Mucosa of gallbladder (tissue), 1 donor: ENCODE results near the gene LCORL. TPM values are rescaled to one million over a fixed set of nuclear protein-coding genes. Genes with fewer than 3 reads are reported as not detected.
"Not testable (repeated sequence)": the region's sequence is repeated elsewhere in the genome, so short reads cannot be mapped to it uniquely, and the experiment has no call there.

Source experiments
- DNase-seq: peaks from one replicate; pipeline ENCODE4 v3.0.0-alpha.2; 2020; ENCODE audit warnings: low spot score
- total RNA-seq: library from RNA; stranded (reverse); gene quantifications from one replicate; pipeline ENCODE4 v1.2.1, GENCODE V29; 2021
- donor health status: DM: no; HTN: no; CAD: no.

Gene LCORL
- total RNA-seq, 1 donor from 2014 or later: 23.9 TPM

DNA sequence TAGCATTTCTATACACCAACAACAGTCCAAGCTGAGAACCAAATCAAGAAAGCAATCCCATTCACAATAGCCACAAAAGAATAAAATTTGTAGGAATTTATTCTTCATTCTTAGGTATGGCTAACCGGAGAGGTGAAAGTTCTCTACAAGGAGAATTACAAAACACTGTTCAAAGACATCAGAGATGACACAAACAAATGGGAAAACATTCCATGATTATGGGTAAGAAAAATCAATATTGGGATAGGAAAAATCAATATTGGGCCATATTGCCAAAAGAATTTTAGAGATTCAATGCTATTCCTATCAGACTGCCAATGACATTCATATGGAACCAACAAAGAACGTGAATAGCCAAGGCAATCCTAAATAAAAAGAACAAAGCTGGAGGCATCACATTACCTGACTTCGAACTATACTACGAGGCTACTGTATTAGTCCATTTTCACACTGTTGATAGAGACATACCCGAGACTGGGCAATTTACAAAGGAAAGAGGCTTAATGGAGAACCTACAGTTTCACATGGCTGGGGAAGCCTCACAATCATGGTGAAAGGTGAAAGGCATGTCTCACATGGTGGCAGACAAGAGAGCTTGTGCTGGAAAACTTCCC lies 161.7 kb downstream of the LCORL start:
- no peak for DNase-seq

DNA sequence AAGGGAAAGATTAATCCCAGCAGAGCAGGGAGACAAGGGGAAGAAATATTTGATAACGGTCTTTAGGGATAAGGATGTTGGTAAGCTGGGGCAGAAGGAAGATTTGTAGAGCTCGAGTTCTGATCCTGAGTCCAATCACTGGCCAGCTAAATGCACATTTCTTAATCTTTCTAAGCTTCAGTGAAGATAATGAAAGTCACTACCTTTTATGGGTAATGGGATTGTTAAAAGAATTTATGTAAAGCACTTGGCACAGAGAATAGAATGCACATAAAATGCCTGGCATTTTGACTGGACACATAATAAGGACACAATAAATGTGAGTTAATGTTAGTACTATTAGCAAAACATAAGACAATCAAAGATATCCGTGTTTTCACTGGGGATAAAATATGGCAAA lies 167.5 kb downstream of the LCORL start:
- no peak for DNase-seq

DNA sequence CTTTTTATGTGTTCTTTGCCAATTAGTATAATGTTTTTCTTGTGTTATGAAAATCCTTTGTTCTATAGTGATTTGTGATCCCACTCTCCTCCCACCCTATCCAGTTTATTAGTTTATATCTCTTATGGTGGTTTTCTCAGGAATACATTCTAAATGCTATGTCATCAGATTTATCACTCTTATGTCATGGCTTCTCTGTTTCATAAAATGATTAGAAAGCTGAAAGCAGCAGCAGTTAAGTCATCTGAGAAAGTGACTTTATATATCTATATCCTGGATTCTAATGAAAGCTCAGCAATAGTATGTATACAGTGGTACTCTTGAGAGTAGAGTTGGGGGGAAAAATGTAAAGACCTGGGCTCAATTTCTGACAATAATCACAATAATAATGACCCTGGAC lies 169.6 kb downstream of the LCORL start:
- DNase-seq: no peak

DNA sequence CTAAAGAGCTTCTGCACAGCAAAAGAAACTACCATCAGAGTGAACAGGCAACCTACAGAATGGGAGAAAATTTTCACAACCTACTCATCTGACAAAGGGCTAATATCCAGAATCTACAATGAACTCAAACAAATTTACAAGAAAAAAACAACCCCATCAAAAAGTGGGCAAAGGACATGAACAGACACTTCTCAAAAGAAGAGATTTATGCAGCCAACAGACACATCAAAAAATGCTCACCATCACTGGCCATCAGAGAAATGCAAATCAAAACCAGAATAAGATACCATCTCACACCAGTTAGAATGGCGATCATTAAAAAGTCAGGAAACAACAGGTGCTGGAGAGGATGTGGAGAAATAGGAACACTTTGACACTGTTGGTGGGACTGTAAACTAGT lies 171.3 kb downstream of the LCORL start:
- not testable (repeated sequence) for DNase-seq

DNA sequence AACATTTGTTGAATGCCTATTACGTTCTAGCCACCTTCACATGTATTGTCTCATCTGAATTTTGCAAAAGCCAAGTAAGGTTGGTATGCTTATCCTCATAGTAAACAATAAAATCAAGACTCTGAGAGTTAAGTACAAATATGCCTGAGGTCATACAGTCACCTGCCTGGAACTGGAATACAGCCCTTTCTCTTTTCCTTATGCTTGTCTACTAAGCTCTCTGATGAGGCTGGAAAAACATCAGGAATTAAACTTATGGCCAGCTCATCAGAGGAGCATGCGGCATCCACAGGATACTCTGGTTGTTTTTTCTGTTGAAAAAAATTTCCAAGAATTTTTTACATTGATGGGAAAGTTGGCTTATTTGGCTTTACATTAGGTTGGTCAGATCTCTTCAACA lies 175.3 kb downstream of the LCORL start:
- no peak for DNase-seq

DNA sequence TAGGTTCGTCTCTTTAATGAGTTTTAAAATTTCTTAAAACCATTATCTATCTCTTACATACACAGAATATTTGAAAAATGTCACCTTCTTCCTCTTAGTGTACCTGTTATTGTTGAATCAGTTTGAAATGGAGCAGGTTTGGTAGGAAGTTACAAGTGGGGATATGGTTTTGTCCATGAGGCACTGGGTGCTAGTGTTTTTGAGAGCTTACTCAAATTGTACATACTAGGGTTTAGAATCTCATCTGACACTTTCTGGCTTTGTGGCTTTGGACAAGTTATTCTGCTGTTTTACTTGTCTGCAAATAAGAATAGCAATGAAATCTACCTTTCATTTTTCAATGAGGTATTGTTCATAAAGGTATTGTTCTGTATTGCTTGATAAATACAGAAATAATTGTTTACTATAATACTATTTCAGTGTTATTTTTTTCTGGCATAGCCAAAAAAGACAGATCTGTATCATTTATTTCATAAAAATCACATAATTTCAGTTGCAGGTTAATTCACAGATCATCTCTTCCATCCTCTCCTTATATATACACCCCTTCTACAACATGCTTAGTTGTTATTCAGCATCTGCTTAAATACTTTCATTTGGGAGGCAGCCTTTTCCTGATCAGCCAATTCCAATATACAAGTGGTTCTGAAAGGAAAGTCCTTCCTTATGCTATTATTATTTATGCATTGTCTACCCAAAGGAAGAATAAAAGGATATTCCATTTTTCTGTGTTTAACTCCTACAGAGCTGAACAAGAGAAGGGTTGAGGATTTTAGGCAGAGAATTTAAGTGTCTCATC lies 197.5 kb downstream of the LCORL start:
- DNase-seq: no peak

DNA sequence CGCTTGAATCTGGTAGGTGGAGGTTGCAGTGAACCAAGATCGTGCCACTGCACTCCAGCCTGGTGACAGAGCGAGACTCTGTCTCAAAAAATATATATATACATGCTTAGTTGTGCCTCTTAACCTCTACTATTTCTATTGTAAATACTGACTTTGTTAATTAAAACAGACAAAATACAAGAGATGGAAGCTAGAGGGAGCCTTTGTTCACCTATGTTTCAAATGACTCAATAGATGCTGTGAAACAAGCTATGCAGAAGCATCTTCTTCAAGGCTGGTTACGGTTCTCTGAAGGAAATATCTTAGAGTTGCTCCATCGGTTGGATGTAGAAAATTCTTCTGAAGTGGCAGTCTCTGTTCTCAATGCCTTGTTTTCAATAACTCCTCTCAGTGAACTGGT lies 204.5 kb downstream of the LCORL start:
- no peak for DNase-seq

DNA sequence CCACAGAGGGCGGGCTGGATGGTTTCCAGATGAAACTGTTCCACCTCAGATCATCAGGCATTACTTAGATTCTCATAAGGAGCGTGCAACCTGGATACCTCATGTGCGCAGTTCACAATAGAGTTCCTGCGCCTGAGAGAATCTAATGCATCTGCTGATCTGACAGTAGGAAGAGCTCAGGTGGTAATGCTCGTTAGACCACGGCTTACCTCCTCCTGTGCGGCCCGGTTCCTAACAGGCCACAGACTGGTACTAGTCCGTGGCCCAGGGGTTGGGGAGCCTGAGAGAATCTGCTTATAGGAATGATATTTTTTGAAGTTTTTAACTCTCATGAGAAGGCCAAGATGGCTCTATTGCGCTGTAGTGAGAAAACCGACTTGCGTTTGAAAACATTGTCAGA lies 205.4 kb downstream of the LCORL start:
- DNase-seq: no peak

DNA sequence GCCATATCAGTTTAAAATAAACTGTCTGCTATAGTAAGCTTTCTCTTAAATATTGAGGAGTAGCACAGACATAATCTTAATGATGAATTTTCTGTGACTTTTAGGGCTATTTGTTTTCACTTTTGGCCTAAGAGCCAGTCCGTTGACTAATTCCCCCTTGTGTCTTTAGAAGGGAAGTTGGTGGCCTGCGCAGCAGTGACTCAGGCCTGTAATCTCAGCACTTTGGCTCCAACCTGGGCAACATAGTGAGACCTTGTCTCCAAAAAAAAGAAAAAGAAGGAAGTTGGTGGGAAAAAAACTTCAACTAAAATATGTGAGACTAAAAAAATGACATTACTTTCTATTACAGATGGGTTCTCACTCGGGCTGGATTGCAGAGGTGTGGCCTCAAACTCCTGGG lies 207.4 kb downstream of the LCORL start:
- DNase-seq: no peak

DNA sequence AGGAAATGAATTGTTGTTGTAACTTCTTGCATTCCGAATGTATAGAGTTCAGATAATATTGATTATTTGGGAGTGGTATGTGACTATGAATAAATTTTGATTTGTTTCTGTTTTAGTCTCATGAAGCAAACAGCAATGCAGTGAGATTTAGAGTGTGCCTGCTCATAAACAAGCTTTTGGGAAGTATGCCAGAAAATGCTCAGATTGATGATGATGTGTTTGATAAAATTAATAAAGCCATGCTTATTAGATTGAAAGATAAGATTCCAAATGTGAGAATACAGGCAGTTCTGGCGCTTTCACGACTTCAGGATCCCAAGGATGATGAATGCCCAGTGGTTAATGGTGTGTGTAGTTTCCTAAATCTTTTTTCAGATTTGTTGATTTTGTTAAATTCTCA lies 208.8 kb downstream of the LCORL start:
- DNase-seq: no peak

DNA sequence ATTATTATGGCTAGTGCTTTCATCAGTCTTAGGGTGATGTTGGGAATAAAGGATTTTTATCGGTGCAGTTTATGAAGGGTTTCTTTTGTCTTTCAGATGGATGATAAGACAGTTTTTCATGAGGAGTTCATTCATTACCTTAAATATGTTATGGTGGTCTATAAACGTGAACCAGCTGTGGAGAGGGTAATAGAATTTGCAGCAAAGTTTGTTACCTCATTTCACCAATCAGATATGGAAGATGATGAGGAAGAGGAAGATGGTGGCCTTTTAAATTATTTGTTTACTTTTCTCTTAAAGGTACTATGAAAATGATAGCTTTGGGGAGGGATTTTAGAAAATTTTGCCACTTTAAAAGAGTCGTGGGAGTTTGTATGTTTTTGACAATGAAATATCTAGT lies 209.4 kb downstream of the LCORL start:
- DNase-seq: no peak

DNA sequence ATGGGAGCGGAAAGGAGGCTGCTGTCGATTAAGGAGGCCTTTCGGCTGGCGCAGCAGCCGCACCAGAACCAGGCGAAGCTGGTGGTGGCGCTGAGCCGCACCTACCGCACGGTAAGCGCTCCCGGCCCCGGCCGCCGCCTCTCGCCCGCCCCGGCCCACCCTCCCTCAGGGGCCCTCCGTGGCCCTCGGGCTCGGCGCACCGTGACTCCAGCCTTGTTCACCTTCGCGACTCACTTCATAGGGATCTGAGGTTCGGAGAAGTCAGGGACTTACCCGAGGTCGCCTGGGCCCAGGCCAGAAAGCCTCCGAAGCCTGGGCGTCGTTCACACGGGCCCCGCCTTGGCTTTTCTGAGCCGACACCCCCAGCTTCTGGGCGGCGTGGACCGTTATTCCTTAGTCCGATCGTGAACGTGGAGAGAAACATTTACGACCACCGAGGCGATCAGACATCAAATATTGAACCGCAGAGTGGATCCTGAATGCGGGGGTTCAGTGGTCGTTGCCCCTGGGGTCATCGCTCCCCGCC lies 210.4 kb downstream of the LCORL start:
- no peak for DNase-seq

DNA sequence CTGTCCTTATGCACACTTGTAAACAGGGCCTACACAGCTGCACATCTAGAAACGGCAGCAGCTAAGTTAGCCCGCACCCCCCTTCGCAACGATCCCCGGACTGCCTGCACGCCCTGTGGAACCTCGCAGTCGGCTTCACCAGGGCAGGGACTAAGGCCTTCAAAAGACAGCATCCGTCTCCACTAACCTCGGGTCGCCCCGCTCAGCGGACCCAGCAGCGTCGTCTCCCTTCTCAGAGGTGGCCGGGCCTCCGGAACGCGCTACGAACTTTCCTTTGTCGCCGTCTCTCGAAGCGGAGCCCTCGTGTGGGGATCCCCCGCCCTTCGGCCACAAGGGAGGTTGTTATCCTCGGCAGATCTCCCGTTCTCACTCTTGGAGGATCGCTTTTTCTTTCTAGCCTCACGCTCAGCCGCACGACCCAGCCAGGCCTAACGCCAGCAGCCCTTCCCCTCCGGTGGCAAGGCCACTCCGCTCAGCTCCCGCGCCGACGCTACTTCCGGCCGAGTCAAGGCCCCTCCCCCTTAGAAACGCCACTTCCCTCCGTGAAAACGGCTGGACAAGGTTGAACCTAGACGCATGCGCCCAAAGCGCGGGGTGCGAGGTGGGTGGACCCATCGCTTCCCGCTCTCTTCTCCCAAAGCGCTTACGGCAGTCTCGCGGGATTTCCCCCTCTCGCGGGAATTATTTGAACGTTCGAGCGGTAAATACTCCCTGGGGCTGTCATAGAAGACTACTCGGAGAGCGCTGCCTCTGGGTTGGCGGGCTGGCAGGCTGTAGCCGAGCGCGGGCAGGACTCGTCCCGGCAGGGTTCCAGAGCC lies 211.1 kb downstream of the LCORL start, which contains the start of the genes DCAF16 and NCAPG:
Gene DCAF16, minus strand, starts transcription at position 498 of the 818 bp plus-strand sequence. CDS start 6,616 bp downstream, outside the sequence.
Gene NCAPG, plus strand, starts transcription at position 720 of the 818 bp plus-strand sequence. CDS start 99 bp downstream, outside the sequence.
- DNase-seq: peak; percentile 100

DNA sequence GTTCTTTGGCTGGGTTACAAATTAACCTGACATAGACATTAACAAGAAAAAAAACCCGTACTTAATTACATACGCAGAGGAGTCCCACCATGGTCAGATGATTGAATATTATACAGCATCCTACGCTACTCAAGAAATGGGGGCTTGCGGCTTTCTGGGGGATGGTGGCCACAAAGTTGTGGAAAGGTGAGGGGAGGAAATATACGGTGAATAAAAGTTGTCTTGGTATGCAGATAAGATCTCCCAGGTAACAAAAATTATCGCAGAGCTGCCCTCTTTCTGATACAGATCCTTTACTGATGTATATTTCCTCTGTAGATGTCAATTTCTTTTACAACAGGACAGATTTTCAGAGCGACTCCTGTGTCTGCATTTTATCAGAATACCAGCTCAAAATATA lies 211.9 kb downstream of the LCORL start:
- DNase-seq: no peak

DNA sequence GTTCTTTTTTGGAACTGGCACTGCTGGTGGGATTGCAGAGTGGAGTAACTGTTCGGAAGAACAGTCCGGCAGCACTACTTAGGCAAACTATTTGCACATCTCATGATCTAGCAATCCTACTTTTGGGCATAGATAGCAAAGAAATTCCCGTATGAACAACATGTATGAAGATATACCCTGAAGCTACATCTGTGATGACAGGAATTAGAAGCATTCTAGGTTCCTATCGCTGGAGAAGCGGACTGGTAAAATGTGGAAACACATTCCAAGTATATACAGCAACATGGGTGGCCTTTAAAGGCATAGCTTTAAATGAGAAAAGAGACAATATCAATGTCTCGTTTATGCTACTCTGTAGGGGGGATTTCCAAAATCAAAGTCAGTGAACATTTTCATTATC lies 214.1 kb downstream of the LCORL start:
- no peak for DNase-seq

DNA sequence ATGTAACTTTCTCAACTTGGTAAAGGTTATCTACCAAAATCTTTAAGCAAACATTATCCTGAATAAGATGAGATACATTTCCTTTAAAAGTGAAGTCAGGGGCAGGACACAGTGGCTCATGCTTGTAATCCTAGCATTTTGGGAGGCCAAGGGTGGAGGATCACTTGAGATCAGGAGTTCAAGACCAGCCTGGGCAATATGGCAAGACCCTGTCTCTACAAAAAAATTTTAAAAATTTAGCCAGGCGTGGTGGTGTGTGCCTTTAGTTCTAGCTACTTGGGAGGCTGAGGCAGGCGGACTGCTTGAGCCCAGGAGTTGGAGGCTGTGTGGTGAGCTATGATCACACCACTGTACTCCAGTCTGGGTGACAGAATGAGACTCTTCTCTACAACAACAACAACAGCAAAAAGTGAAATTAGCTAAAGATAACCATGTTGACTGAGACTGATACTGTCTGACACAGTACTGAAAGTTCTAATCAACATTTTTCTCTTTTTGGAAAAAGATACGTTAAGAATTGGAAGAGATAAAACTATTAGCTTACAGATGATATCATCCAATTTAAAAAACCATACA lies 215.9 kb downstream of the LCORL start:
- DNase-seq: no peak

DNA sequence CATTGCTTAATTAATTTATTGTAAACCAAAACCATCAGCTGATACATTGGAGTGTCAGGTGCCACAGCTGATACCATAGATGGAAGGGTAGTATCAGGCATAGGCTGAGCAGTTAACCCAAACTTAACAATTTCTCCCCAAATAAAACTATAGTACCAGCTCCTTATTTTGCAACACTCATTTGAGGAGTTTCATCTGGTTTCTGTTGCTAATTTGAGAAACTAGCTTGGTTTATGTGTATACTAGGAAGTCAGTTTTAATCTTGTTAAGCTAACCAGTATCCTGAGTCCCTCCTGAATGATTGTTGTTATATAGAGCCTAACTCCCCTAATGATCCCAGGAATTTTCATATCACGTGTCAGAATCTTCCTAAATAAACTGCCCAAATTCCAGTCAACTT lies 223.7 kb downstream of the LCORL start:
- DNase-seq: no peak

DNA sequence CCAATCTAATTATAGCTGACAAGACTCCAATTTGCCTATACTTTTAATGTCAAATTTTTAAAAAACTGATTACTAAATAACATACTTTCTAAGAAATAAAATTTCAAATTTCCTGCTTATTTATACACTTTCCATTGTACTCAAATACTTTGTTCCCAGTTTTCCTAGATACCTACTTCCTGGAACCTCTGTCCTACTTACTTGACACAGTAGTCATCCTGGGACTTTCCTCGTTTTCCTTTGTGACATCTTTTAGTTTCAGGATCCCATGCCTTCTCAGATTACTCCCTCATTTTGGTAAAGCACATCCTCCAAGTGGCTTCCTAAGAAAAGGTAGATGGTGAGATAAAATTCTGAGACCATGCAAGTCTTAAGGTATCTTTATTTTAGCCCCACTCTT lies 226.8 kb downstream of the LCORL start:
- DNase-seq: no peak
